GM18907 (cell line): ENCODE data around the gene POLRMT.

Experiments used
- ATAC-seq: cut with Tn5 transposase; IDR thresholded peaks from one replicate; pipeline ENCODE4 v1.9.1; 2021; ENCODE audit warnings: mild to moderate bottlenecking, moderate library complexity; ENCODE audit not compliant: unreplicated experiment

POLRMT gene

GRCh38 chr19:582497-583197 lies 50.7 kb downstream of the POLRMT start:
- ATAC-seq: no peak

GRCh38 chr19:581399-582111 lies 51.8 kb downstream of the POLRMT start:
- ATAC-seq: no peak

- ATAC-seq: no peak
Measured at GRCh38 chr19:580274-580835, 53.0 kb downstream of the POLRMT start.

- no peak for ATAC-seq
Measured at GRCh38 chr19:579842-580155, 53.5 kb downstream of the POLRMT start.

GRCh38 chr19:579111-579841 lies 54.1 kb downstream of the POLRMT start:
- no peak for ATAC-seq

GRCh38 chr19:577439-578392 lies 55.6 kb downstream of the POLRMT start:
- no peak for ATAC-seq

- no peak for ATAC-seq
Measured at GRCh38 chr19:576768-577438, 56.4 kb downstream of the POLRMT start.

GRCh38 chr19:575527-576506 lies 57.5 kb downstream of the POLRMT start:
- no peak for ATAC-seq

- ATAC-seq: no peak
Measured at GRCh38 chr19:574658-575526, 58.4 kb downstream of the POLRMT start.

- ATAC-seq: no peak
Measured at GRCh38 chr19:573519-573825, 59.9 kb downstream of the POLRMT start.

- ATAC-seq: peak; percentile 33
Measured at GRCh38 chr19:572743-573518, 60.4 kb downstream of the POLRMT start.

- ATAC-seq: peak; percentile 77
Measured at GRCh38 chr19:572140-572742, 61.1 kb downstream of the POLRMT start, which contains the start of gene BSG. BSG (plus strand) TSS chr19:572596; CDS start chr19:572635, 39 bp downstream.

- peak; percentile 18 for ATAC-seq
Measured at GRCh38 chr19:571566-571974, 61.8 kb downstream of the POLRMT start.

- no peak for ATAC-seq
Measured at GRCh38 chr19:570937-571565, 62.3 kb downstream of the POLRMT start.

GRCh38 chr19:570251-570686 lies 63.1 kb downstream of the POLRMT start:
- ATAC-seq: no peak

GRCh38 chr19:567296-567900 lies 65.9 kb downstream of the POLRMT start:
- ATAC-seq: no peak
